Activated CD8-positive, alpha-beta T cell treated with anti-CD3 and anti-CD28 coated beads for 36 hours (primary cell): ENCODE results near the gene FMNL1. TPM values are rescaled to one million over a fixed set of nuclear protein-coding genes. Genes with fewer than 3 reads are reported as not detected.

Experiments
- ATAC-seq: fragments of 200-7000 bp; cut with Tn5 transposase; one replicate; pipeline ENCODE4 v1.10.0; 2021; ENCODE audit warnings: mild to moderate bottlenecking, moderate library complexity
- CTCF ChIA-PET: fragments of 350-600 bp; sonication (Branson Sonifier 250); formaldehyde crosslinking; loops from one replicate; lab custom pipeline; 2021; ENCODE audit warnings: antibody characterized with exemption; lab: Charles Lee
- POLR2A ChIA-PET: fragments of 350-600 bp; sonication (Branson Sonifier 250); formaldehyde crosslinking; loops from one replicate; lab custom pipeline; 2021; ENCODE audit warnings: antibody characterized with exemption; lab: Charles Lee
- DNase-seq: peaks from one replicate; pipeline ENCODE4 v3.0.0-alpha.2; 2020
- H3K27ac Mint-ChIP-seq: one replicate; pipeline ENCODE4 v1.8.0; 2021; ENCODE audit warnings: mild to moderate bottlenecking, mixed read lengths
- H3K27me3 Mint-ChIP-seq: one replicate; pipeline ENCODE4 v1.8.0; 2021; ENCODE audit warnings: mixed read lengths
- H3K36me3 Mint-ChIP-seq: one replicate; pipeline ENCODE4 v1.8.0; 2021; ENCODE audit warnings: low read depth, mixed read lengths
- H3K4me1 Mint-ChIP-seq: one replicate; pipeline ENCODE4 v1.8.0; 2021; ENCODE audit warnings: low read depth, mixed read lengths
- H3K4me3 Mint-ChIP-seq: one replicate; pipeline ENCODE4 v1.8.0; 2021; ENCODE audit warnings: mild to moderate bottlenecking, moderate library complexity, mixed read lengths
- H3K9me3 Mint-ChIP-seq: one replicate; pipeline ENCODE4 v1.8.0; 2021; ENCODE audit warnings: mixed read lengths
- CTCF ChIP-seq: fragments of 200-600 bp; IDR thresholded peaks from one replicate; pipeline ENCODE4 v1.8.0; 2022; ENCODE audit warnings: antibody characterized with exemption, mild to moderate bottlenecking
- intact Hi-C: fragments of 100-400 bp; cut with micrococcal nuclease; formaldehyde crosslinking; loops from one replicate; pipeline ENCODE4 v1.10.0; 2022
- total RNA-seq, 2 experiments: library from RNA; stranded (reverse); gene quantifications; one replicate each; pipeline ENCODE4 v1.2.3, GENCODE V29; 2021

FMNL1 gene
- total RNA-seq, 2 experiments from 2014 or later = 285 to 298 TPM

- Mint-ChIP-seq H3K27me3 (no peaks in the 10 kb centered on the region), H3K27ac (peak overlapping the region; percentile 84), H3K9me3 (peaks cover 4% of the 10 kb centered on the region), H3K4me1 (peaks cover 76% of the 10 kb centered on the region), H3K4me3 (no peak overlapping the region), H3K36me3 (peaks cover 61% of the 10 kb centered on the region)
- TF ChIP-seq CTCF = no peak
- CTCF ChIA-PET = interaction anchor here (0.8 to 9.6 kb wide), 13 partner anchors 9 to 158 kb away, joined by 3 to 81 read pairs (median 4); partner anchors contain the start of genes ACBD4 and MAP3K14
- ATAC-seq = peak; percentile 69
- intact Hi-C loops = no loop called here
- POLR2A ChIA-PET = interaction anchor here (0.6 to 2.5 kb wide), 8 partner anchors 13 to 112 kb away, joined by 3 to 9 read pairs (median 4); no protein-coding TSS in a partner anchor
- peak; percentile 47 for DNase-seq
These were observed 71.9 kb downstream of the FMNL1 start for GRCh38 chr17:45293413-45294211.

GRCh38 chr17:45294506-45294905 is 72.8 kb downstream of the FMNL1 start:
- Mint-ChIP-seq H3K27ac (peak overlapping the region; percentile 84), H3K36me3 (peaks cover 60% of the 10 kb centered on the region), H3K9me3 (peaks cover 4% of the 10 kb centered on the region), H3K4me1 (peaks cover 83% of the 10 kb centered on the region), H3K27me3 (no peaks in the 10 kb centered on the region), H3K4me3 (no peak overlapping the region)
- POLR2A ChIA-PET = interaction anchor here (0.6 to 2.5 kb wide), 7 partner anchors 17 to 1532 kb away, joined by 3 to 9 read pairs (median 3); no protein-coding TSS in a partner anchor
- ATAC-seq = no peak
- intact Hi-C loops = no loop called here
- CTCF ChIA-PET = interaction anchor here (1.1 to 9.6 kb wide), 9 partner anchors 14 to 90 kb away, joined by 3 to 81 read pairs (median 6); partner anchors contain the start of gene MAP3K14
- no peak for DNase-seq
- no peak for TF ChIP-seq CTCF

- Mint-ChIP-seq H3K4me1 (peaks cover 84% of the 10 kb centered on the region), H3K27ac (peak overlapping the region; percentile 81), H3K9me3 (peaks cover 4% of the 10 kb centered on the region), H3K4me3 (no peak overlapping the region), H3K36me3 (peaks cover 57% of the 10 kb centered on the region), H3K27me3 (no peaks in the 10 kb centered on the region)
- no peak for DNase-seq
- ATAC-seq = no peak
- no peak for TF ChIP-seq CTCF
- intact Hi-C loops = no loop called here
- CTCF ChIA-PET = interaction anchor here (0.9 to 9.6 kb wide), 9 partner anchors 10 to 161 kb away, joined by 3 to 81 read pairs (median 4); partner anchors contain the start of genes ACBD4 and MAP3K14
- POLR2A ChIA-PET = interaction anchor here (0.6 to 1.3 kb wide), 4 partner anchors 12 to 97 kb away, joined by 3 read pairs; no protein-coding TSS in a partner anchor
These were observed 74.5 kb downstream of the FMNL1 start for GRCh38 chr17:45296003-45296832.

- no peak for DNase-seq
- H3K9me3 Mint-ChIP-seq = peaks cover 4% of the 10 kb centered on the region
- H3K27ac Mint-ChIP-seq = peak overlapping the region; percentile 81
- CTCF ChIA-PET = no interaction called here
- peaks cover 83% of the 10 kb centered on the region for H3K4me1 Mint-ChIP-seq
- no peaks in the 10 kb centered on the region for H3K27me3 Mint-ChIP-seq
- peaks cover 55% of the 10 kb centered on the region for H3K36me3 Mint-ChIP-seq
- POLR2A ChIA-PET = interaction anchor here (0.6 kb wide), 1 partner anchor 12 kb away, joined by 3 read pairs; no protein-coding TSS in a partner anchor
- no peak overlapping the region for H3K4me3 Mint-ChIP-seq
- TF ChIP-seq CTCF = no peak
- intact Hi-C loops = no loop called here
- no peak for ATAC-seq
These were observed 75.1 kb downstream of the FMNL1 start for GRCh38 chr17:45296833-45297124.

Other genes starting within 250 kb of the FMNL1 start
- gene DCAKD, start 170.3 kb upstream of the FMNL1 start, total RNA-seq = 10 to 100 TPM; 34.3 to 35.8 TPM
- gene NMT1, start 160.6 kb upstream of the FMNL1 start, total RNA-seq = 100 to 1,000 TPM; 156 to 169 TPM
- 1 to 10 TPM; 3.9 to 6.6 TPM for gene PLCD3, start 89.4 kb upstream of the FMNL1 start, total RNA-seq
- gene ACBD4, start 86.2 kb upstream of the FMNL1 start, total RNA-seq = 10 to 100 TPM; 12.4 to 12.6 TPM
- 10 to 100 TPM; 22.6 to 23.5 TPM for gene HEXIM1, start 73.4 kb upstream of the FMNL1 start, total RNA-seq
- 1 to 10 TPM; 4.1 to 4.2 TPM for gene HEXIM2, start 60.0 kb upstream of the FMNL1 start, total RNA-seq
- under 1 TPM; 0.27 to 0.63 TPM for gene SPATA32, start 40.2 kb downstream of the FMNL1 start, total RNA-seq
- gene MAP3K14, start 95.1 kb downstream of the FMNL1 start, total RNA-seq = 10 to 100 TPM; 31.6 to 31.9 TPM
- gene ARHGAP27, start 211.0 kb downstream of the FMNL1 start, total RNA-seq = 10 to 100 TPM; 37.8 to 40.9 TPM